Thyroid gland (tissue), 4 donors: Measurements from ENCODE around the gene ARL6. TPM values are rescaled to one million over a fixed set of nuclear protein-coding genes. Genes with fewer than 3 reads are reported as not detected.

ENCODE experiments used
- DNase-seq, 2 donors: peaks; one replicate each; pipeline ENCODE4 v3.0.0-alpha.2; 2019
- H3K27ac ChIP-seq, 3 donors: fragments of 200-600 bp; sonication (generic); 1 replicate in 2 of 3; 2 replicates in 1 of 3; pipeline ENCODE4 v1.5.1; 2016 to 2019; ENCODE audit warnings: mild to moderate bottlenecking in 1 of 3, moderate library complexity in 1 of 3
- H3K27me3 ChIP-seq: fragments of 200-600 bp; sonication (generic); one replicate; pipeline ENCODE4 v1.5.1; 2019
- H3K36me3 ChIP-seq, 2 donors: fragments of 200-600 bp; sonication (generic); one replicate each; pipeline ENCODE4 v1.5.1; 2016 to 2019
- H3K4me1 ChIP-seq, 2 donors: fragments of 200-600 bp; sonication (generic); one replicate each; pipeline ENCODE4 v1.5.1; 2017 to 2019
- H3K4me3 ChIP-seq, 3 donors: fragments of 200-600 bp; sonication (generic); replicated peaks in 1 of 3; 1 replicate in 2 of 3; 2 replicates in 1 of 3; pipeline ENCODE4 v1.5.1; 2016; ENCODE audit warnings: mild to moderate bottlenecking in 1 of 3
- H3K9me3 ChIP-seq: fragments of 200-600 bp; sonication (generic); one replicate; pipeline ENCODE4 v1.5.1; 2017
- POLR2A ChIP-seq, 2 donors: fragments of 450-650 bp; IDR thresholded peaks; one replicate each; pipeline ENCODE4 v1.6.1; 2017; ENCODE audit warnings: antibody characterized with exemption in 2 of 2, mild to moderate bottlenecking in 2 of 2, moderate library complexity in 1 of 2
- WGBS, 2 donors: methylation state at CpG; one replicate each; pipeline ENCODE4 v1.1.5; 2017; 5-methylcytosine and 5-hydroxymethylcytosine counted together
- intact Hi-C: fragments of 100-400 bp; cut with DNase I; formaldehyde crosslinking; loops from one replicate; pipeline ENCODE4 v1.15.1; 2023
- total RNA-seq, 4 donors: library from RNA; depleted of rRNA; stranded (reverse); fragments of >200 nt; gene quantifications; one replicate each; pipeline ENCODE4 v1.2.3, GENCODE V29; 2016
- TF ChIP-seq, protein P1 (sequence below), 6 experiments: fragments of 200-600 bp in 3 of 6; fragments of 450-650 bp in 3 of 6; sonication (generic) in 3 of 6; IDR thresholded peaks; one replicate each; pipeline ENCODE4 v1.5.1; 2016 to 2019; ENCODE audit warnings: antibody characterized with exemption in 6 of 6, mild to moderate bottlenecking in 2 of 6, inconsistent platforms in 1 of 6, moderate library complexity in 1 of 6

Gene ARL6
- total RNA-seq, 4 donors from 2014 or later: 6.9 to 15.5 (median 12.4) TPM

DNA sequence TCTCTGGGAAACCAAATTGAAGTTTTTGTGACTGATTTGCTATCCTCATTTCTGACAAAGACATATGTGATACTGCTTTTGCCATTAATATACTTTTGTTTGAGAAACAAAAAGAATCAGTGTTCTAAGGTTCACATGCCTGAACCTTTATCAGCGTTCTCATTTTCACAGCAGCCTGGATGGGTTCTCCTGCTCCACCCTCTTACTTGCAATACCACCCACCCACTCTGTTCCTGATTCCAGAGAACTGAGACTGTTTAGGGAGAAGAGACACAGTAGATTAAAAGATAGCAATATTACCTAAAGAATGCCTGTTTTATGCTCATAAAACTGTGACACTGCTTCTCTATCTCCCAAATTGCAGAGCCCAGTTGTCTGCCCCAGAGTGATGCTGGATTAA is 25.8 kb upstream of the ARL6 start:
- intact Hi-C loops: no loop called here
- no peaks in the 10 kb centered on the region for H3K27me3 ChIP-seq
- no peak for DNase-seq
- 61 to 69% methylated on average over 1 of the region's 1 CpG for WGBS, 2 donors
- H3K4me3 ChIP-seq: no peak overlapping the region
- H3K27ac ChIP-seq: no peak overlapping the region
- no peak for TF ChIP-seq POLR2A (IDR thresholded peaks at IDR 0.05)
- TF ChIP-seq, protein P1, sequence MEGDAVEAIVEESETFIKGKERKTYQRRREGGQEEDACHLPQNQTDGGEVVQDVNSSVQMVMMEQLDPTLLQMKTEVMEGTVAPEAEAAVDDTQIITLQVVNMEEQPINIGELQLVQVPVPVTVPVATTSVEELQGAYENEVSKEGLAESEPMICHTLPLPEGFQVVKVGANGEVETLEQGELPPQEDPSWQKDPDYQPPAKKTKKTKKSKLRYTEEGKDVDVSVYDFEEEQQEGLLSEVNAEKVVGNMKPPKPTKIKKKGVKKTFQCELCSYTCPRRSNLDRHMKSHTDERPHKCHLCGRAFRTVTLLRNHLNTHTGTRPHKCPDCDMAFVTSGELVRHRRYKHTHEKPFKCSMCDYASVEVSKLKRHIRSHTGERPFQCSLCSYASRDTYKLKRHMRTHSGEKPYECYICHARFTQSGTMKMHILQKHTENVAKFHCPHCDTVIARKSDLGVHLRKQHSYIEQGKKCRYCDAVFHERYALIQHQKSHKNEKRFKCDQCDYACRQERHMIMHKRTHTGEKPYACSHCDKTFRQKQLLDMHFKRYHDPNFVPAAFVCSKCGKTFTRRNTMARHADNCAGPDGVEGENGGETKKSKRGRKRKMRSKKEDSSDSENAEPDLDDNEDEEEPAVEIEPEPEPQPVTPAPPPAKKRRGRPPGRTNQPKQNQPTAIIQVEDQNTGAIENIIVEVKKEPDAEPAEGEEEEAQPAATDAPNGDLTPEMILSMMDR (IDR thresholded peaks at IDR 0.05): no peak
- H3K36me3 ChIP-seq: no peaks in the 10 kb centered on the region
- no peaks in the 10 kb centered on the region for H3K9me3 ChIP-seq
- no peaks in the 10 kb centered on the region for H3K4me1 ChIP-seq

DNA sequence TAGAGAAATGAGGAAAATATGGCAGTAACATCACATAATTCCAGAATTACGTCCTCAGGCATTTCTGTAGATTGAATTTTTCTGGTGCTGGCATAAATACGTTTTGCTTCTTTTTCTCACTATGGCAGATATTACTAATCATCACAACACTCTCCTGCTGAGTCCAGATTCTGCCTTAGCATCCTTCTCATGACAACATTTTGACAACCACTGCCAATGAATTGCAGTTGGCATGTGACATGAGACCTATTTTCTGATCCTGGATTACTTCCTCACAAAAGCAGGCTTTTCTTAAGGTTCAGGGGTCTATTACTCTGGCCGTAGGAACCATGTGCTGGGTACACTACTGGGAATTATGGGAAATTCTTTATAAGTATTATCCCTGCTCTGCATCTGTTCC is 22.5 kb upstream of the ARL6 start:
- 84 to 93% methylated on average over 3 of the region's 3 CpGs for WGBS, 2 donors

DNA sequence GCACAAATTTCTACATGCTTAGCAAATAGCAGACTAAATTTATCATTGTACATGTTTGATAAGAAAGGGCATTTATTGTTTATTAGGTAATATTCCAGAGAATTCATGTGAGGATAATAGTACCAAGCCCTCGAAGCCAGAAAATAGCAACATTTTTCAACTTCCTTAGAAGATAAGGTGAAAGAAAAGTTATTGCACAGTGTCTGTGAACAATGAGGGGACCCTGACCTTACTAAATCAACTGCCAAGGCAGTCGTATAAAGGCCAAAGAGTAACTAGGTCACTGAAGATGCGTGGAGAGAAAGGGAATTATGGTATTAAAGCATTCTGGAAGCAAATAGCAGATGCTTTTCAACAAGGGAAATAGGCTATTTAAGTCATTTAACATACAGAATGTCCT is 20.3 kb upstream of the ARL6 start:
- no peak overlapping the region for H3K27ac ChIP-seq
- H3K9me3 ChIP-seq: no peaks in the 10 kb centered on the region
- DNase-seq: no peak
- intact Hi-C loops: no loop called here
- 68 to 69% methylated on average over 3 of the region's 3 CpGs for WGBS, 2 donors
- H3K4me1 ChIP-seq: no peaks in the 10 kb centered on the region
- H3K36me3 ChIP-seq: no peaks in the 10 kb centered on the region
- H3K27me3 ChIP-seq: no peaks in the 10 kb centered on the region
- no peak for TF ChIP-seq POLR2A (IDR thresholded peaks at IDR 0.05)
- TF ChIP-seq, protein P1 (IDR thresholded peaks at IDR 0.05): no peak
- H3K4me3 ChIP-seq: no peak overlapping the region

More for the DNA sequence above, 22.5 kb upstream of the ARL6 start:
- no peak overlapping the region for H3K27ac ChIP-seq
- no peaks in the 10 kb centered on the region for H3K9me3 ChIP-seq
- H3K4me1 ChIP-seq: no peaks in the 10 kb centered on the region
- H3K4me3 ChIP-seq: no peak overlapping the region
- H3K27me3 ChIP-seq: no peaks in the 10 kb centered on the region
- no peaks in the 10 kb centered on the region for H3K36me3 ChIP-seq
- DNase-seq: no peak
- intact Hi-C loops: no loop called here
- TF ChIP-seq POLR2A (IDR thresholded peaks at IDR 0.05): no peak
- TF ChIP-seq, protein P1 (IDR thresholded peaks at IDR 0.05): no peak

DNA sequence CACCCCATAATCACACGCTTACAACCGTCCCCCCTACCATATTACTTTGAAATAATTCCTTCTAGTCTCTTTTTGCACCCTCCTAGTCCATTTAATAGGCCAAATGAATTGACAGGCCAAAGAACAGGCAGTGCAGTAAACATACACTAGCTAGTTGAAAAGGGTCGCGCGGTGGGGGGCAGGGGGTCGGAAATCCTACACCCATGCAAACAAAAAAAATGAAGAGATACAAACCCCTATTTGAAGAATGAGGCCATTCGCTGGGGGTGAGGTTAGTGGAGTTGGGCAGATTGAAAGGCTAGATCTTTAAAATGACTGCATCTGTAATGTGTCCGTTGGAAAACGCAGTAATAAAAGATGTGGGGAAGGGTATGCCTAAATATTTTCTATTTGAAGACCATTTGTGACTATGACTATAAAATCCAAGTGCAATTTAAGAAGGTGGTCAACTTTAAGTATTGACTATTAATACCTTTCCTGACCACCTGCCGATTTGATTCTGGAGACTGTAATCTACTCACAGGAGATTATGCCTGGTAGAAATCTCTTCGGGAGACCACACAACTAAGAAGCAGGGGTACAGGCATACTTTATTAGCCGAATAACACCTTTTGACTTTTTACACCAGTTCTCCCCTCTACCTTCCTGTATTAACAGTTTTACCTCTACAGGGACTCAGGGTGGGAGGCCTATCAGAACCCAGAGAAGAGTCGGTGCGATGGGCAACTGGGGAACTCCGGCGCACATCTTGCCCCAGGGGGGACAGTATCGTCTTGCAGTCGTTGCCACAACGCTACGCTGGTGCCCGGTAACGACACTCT is 762 bp upstream of the ARL6 start:
- intact Hi-C loops: no loop called here
- no peaks in the 10 kb centered on the region for H3K27me3 ChIP-seq
- TF ChIP-seq POLR2A (IDR thresholded peaks at IDR 0.05): no peak
- TF ChIP-seq, protein P1 (IDR thresholded peaks at IDR 0.05): no peak
- H3K27ac ChIP-seq: peak overlapping the region in 2 of 3 donors; percentile 70 to 72
- H3K4me1 ChIP-seq: peaks cover 13 to 15% of the 10 kb centered on the region in 2 donors
- H3K36me3 ChIP-seq: no peaks in the 10 kb centered on the region
- peak overlapping the region; percentile 9 to 63 (median 45) for H3K4me3 ChIP-seq
- DNase-seq: no peak
- 20% methylated on average over 20 to 22 of the region's 22 CpGs for WGBS, 2 donors
- H3K9me3 ChIP-seq: no peaks in the 10 kb centered on the region

DNA sequence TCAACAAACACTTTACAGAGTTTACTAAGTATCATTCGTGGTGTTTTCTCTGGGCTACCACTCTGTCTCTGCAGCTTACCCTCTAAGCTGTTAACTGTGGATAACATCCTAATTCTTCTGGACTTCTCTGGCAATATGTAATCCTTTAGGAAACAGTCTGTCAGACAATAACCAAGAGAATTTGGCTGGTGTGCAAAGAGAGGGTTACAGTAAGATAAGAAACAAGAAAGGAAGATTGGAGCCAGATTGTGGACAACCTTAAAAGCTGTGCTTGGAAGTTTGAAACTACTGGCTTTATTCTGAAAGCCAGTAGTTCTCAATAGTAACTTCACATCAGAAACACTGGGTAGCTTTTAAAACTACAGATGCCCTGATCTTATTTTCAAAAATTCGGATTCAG is 778 bp downstream of the ARL6 start:
- no peak overlapping the region for H3K27ac ChIP-seq

More for the DNA sequence above, 778 bp downstream of the ARL6 start:
- Histone ChIP-seq H3K27me3 (no peaks in the 10 kb centered on the region), H3K4me3 (peak overlapping the region in 1 of 3 donors; percentile 63), H3K9me3 (no peaks in the 10 kb centered on the region), H3K36me3 (no peaks in the 10 kb centered on the region), H3K4me1 (peaks cover 13 to 15% of the 10 kb centered on the region in 2 donors)
- DNase-seq: no peak
- intact Hi-C loops: no loop called here
- 15 to 20% methylated on average over 2 of the region's 2 CpGs for WGBS, 2 donors
- TF ChIP-seq, protein P1 (IDR thresholded peaks at IDR 0.05): no peak
- TF ChIP-seq POLR2A (IDR thresholded peaks at IDR 0.05): no peak
